A673 (cell line): ENCODE data around the gene MYRIP.

Source experiments
- EZH2 ChIP-seq: fragments of 200-600 bp; sonication (generic); IDR thresholded peaks from 2 replicates; pipeline ENCODE4 v1.6.1; 2017; ENCODE audit warnings: borderline replicate concordance, low read depth, mild to moderate bottlenecking, mixed read lengths, antibody characterized with exemption, low read length; ENCODE audit not compliant: poor library complexity, severe bottlenecking
- TF ChIP-seq, protein P1 (sequence below): fragments of 300-800, 200-600 bp; sonication (generic); conservative IDR thresholded peaks from 2 replicates; pipeline ENCODE4 v1.5.1; 2017; ENCODE audit warnings: low read depth, mild to moderate bottlenecking, antibody characterized with exemption, low read length, moderate library complexity, mixed read lengths

DNA sequence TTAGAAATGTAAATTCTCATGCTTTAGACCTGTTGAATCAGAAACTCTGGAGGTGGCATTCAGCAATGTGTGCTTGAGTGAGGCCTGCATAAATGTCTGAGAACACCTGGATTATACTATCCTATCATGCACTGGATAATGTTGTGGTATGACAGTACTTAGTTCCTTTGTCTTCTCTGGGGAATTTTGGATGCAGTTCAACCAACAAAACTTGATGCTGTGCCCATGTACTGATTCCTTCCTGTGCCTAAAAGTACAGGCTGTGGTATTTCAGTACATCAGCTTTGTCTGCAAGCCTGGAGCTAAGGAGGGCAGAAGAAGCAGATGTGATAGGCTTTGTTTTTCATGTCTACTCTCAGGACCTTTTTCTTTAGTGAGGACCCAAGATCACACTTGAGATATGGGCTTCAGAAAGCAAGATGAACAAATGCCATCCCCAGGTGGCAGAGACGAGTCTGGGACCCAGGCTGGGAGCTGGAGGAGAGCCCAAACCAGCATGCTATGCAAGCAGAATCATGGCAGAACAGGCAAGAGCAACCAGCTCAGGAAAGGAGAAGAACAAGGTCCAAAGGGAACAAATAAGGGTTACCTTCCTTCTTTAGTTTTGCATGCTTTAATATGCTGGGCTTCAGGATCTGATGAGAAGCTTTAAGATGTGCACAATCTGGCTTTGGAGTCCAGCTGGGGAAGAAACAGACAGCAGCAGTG lies 124.7 kb downstream of the MYRIP start:
- TF ChIP-seq, protein P1, sequence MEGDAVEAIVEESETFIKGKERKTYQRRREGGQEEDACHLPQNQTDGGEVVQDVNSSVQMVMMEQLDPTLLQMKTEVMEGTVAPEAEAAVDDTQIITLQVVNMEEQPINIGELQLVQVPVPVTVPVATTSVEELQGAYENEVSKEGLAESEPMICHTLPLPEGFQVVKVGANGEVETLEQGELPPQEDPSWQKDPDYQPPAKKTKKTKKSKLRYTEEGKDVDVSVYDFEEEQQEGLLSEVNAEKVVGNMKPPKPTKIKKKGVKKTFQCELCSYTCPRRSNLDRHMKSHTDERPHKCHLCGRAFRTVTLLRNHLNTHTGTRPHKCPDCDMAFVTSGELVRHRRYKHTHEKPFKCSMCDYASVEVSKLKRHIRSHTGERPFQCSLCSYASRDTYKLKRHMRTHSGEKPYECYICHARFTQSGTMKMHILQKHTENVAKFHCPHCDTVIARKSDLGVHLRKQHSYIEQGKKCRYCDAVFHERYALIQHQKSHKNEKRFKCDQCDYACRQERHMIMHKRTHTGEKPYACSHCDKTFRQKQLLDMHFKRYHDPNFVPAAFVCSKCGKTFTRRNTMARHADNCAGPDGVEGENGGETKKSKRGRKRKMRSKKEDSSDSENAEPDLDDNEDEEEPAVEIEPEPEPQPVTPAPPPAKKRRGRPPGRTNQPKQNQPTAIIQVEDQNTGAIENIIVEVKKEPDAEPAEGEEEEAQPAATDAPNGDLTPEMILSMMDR, result no peak
- no peak for TF ChIP-seq EZH2
